Right forelimb (tissue), 1 donor: Measurements from ENCODE around the gene SETD1A.
"Not testable (repeated sequence)": the region's sequence is repeated elsewhere in the genome, so short reads cannot be mapped to it uniquely, and the experiment has no call there.

Source experiments
- DNase-seq: peaks from one replicate; pipeline ENCODE4 v3.0.0-alpha.2; 2018

Gene SETD1A

GRCh38 chr16:31001507-31002249, 44.1 kb downstream of the SETD1A start:
- no peak for DNase-seq

DNA sequence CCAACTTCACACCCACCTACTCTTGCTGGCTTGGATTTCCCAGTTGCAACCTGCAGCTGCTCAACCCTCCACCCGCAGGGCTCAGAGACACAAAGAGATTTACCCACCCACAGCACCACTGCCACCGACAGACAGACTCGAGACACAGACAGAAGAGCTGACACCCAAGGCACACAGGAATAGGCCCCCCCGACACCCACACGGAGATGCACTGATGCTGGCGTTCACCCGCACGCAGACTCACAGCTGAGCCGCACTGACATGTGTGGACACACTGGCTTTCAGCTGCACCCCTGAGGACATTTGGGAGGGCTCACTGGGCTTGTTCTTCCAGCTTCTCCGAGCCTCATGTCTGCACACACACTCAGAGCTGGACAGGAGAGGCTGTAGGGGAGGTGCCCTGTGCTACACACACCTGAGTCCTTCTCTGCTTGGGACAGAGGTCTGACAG, 44.7 kb downstream of the SETD1A start:
- no peak for DNase-seq

GRCh38 chr16:31002862-31003341, 45.3 kb downstream of the SETD1A start:
- no peak for DNase-seq

DNA sequence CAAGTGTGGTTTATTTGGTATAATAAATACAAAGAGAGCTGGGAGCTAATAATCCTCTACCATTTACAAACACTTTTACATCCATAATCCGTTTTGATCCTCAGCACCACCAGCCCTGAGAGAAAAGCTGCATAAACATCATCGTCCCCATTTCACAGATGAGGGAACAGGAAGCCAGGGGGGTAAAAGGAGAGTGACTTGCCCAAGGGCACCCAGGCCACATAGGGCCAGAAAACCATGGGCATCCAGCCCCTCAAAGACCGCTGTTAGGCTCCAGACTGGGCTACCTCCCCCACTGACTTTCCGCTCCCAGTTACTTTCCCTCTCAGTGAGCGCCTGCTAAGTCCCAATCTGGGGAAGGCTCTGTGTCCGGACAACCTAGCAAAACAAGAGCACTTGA, 46.2 kb downstream of the SETD1A start:
- DNase-seq: no peak

- DNase-seq: no peak
Observed at GRCh38 chr16:31004658-31005057, 47.1 kb downstream of the SETD1A start.

DNA sequence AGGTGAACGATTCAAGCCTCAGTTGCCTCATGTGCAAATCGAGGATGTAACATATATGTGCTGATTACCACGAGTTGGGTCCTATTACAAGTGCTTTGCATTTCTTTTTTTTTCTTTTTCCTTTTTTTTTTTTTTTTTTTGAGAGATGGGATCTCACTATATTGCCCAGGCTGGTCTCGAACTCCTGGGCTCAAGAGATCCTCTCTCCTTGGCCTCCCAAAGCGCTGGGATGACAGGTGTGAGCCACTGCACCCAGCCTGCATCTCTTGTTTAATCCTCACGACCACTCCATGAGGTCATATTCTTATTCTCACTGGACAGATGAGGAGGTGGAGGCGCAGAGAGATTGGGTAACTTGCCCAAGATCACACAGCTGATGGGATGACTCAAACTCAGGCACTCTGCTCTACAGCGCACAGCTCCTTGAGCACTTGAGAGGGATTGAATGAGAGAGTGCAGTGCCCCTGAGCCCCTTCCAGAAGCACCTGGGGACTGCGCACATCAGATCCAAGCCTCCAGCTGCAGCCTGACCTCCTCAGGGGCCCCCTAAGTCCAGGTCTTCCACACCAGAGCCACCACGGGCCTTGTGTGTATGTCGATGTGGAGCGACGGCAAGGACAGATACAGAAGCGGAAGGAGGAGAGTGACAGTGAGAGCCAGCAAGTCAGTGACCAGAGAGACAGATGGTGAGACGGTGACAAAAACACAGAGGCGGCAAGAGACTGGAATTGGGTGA, 48.0 kb downstream of the SETD1A start:
- DNase-seq: no peak

- no peak for DNase-seq
Observed at GRCh38 chr16:31006086-31006385, 48.5 kb downstream of the SETD1A start.

- DNase-seq: no peak
Observed at GRCh38 chr16:31006589-31006988, 49.0 kb downstream of the SETD1A start.

GRCh38 chr16:31007684-31008083, 50.1 kb downstream of the SETD1A start:
- DNase-seq: no peak

DNA sequence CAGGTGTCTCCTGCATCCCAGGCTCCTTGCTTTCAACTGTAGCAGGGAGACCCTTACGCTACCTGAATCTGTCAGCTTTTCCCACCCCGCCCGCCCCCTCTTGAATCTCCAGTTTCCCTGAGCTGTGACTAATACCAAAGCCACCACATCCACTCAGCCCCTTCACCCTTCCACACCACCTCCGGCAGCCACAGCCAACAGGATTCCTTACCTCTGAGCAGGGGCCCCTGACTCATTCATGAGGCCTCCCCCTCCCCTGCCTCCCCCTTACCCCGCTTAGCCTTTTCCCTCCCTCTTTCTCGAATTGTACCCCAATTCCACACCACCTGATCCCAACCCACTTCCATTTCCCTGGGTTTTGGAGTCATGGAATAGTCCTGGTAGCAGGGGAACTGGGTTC, 50.6 kb downstream of the SETD1A start:
- DNase-seq: no peak

DNA sequence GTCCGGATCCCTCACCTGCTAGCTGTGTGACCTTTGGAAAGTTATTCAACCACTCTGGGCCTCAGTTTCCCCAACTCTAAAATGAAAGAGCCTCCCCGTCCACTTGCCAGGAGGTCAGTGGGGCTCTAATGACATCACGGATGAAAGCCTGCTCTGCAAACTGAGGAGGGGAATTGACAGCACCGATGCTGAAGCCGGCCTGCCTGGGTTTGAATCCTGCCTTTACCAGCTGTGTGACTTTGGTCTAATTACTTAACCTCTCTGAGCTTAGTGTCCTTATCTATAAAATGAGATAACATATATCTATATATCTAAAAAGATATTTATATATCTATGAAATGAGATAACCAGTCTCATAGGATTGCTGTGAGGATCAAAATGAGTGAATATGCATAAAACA, 51.0 kb downstream of the SETD1A start:
- DNase-seq: no peak

DNA sequence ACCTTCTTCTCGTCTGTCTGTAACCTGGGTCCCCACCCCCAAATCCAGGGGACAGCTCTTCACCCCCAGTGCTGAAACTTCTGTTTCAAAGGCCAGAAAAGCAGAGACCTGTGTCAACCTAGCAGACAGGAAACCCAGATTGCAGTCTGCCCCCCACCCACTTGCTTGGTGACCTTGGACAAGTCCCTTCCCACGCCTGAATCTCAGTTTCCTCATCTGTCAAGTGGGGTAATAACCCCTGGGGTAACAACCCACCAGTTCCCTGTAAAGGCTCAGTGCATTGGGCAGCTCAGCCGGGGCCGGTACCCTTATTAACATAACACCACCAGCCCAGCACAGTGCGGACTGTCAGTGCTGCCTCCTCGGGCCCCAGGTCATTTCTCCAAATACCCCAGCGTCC, 51.6 kb downstream of the SETD1A start:
- no peak for DNase-seq

GRCh38 chr16:31009894-31010584, 52.5 kb downstream of the SETD1A start:
- DNase-seq: no peak

DNA sequence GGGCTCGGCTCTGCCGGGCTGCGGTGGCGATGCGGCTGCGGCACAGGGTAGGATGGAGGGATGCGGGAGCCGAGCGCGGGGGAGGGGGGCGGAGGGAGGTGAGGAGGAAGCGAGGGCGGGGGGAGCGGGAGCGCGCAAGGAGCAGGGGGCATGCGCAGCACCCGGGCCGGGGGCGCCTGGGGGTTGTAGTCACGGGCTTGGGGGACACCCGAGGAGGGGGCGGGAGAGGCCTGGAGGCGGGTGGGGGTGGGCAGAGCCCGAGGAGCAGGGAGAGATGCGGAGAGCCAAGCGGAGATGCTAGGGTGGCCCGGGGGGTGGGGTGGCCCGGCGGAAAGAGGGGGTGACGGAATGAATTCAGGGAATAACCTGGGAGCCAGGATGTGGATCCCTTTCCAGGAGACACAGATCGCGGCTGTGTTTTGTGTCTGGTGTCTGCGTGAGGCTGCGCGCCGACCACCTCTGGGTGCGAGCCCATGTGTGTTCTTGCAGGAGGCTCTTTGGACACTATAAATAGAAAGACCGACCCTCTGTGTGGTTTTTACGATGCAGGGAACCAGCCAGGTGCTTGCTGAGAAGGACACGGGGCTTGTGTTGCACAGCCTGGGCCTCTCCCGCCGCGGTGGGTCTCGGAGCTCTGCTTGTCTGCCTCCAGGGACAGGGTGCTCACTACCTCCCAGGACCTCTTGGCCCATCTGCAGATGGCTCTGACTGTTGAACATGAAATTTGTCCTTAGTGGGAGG, 53.2 kb downstream of the SETD1A start, which contains the start of gene STX1B:
Gene STX1B (minus strand): TSS at position 54 of the 741 bp plus-strand sequence. CDS start 242 bp downstream, outside the sequence.
- DNase-seq: peak; percentile 76

GRCh38 chr16:31011815-31012214, 54.3 kb downstream of the SETD1A start:
- DNase-seq: not testable (repeated sequence)

DNA sequence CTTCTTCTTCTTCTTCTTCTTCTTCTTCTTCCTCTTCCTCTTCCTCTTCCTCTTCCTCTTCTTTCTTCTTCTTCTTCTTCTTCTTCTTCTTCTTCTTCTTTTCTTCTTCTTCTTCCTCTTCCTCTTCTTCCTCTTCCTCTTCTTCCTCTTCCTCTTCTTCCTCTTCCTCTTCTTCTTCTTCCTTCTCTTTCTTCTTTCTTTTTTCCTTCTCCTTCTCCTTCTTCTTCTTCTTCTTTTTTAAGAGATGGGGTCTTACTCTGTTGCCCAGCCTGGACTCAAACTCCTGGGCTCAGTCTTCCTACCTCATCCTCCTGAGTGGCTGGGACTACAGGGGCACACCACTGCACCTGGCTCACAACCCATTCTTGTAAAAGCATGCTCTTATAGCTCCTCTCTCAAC, 55.7 kb downstream of the SETD1A start:
- DNase-seq: not testable (repeated sequence)

DNA sequence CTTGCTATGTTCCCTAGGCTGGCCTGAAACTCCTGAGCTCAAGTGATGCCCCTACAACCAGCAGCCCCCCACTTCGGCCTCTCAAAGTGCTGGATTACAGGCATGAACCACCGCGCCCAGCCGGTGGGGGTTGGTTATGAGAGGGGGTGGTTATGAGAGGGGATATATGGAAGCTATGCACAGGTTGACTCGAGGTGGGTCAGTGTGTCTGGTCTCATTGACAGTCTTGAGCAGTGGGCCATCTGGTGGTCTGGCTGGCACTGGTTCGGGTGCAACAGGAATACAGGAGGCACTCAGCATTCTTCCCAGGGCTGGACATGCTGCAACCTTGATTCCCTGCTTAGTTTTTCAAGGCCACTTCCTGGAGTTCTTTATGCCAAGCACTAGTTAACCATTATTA, 58.5 kb downstream of the SETD1A start:
- DNase-seq: no peak

- not testable (repeated sequence) for DNase-seq
Observed at GRCh38 chr16:31017756-31018155, 60.2 kb downstream of the SETD1A start.

- no peak for DNase-seq
Observed at GRCh38 chr16:31020536-31020935, 63.0 kb downstream of the SETD1A start.

- no peak for DNase-seq
Observed at GRCh38 chr16:31022544-31023251, 65.1 kb downstream of the SETD1A start.

GRCh38 chr16:31023252-31023602, 65.7 kb downstream of the SETD1A start:
- DNase-seq: no peak

GRCh38 chr16:31023627-31024226, 66.2 kb downstream of the SETD1A start:
- no peak for DNase-seq
